ENCODE results near the gene DCLRE1B. TPM values are rescaled to one million over a fixed set of nuclear protein-coding genes. Genes with fewer than 3 reads are reported as not detected.

The DCLRE1B gene
- polyA plus RNA-seq, 1 donor (not counting 4 experiments of a cell fraction or from before 2014, with no cell fraction given) = 5.4 TPM

GRCh38 chr1:113958691-113959090 lies 53.6 kb downstream of the DCLRE1B start:
- TF ChIP-seq CTCF (optimal IDR thresholded peaks at IDR 0.05 in 1 of 3, IDR thresholded peaks at IDR 0.05 in 1 of 3, conservative IDR thresholded peaks at IDR 0.05 in 1 of 3; ENCODE audit: extremely low read depth in 1 of 3, insufficient read depth in 2 of 3, low read length in 3 of 3) (no peak), EZH2 (IDR thresholded peaks at IDR 0.05; ENCODE audit: low read length) (no peak)
- dilution Hi-C loops (cut with MboI; ENCODE audit: extremely low pct_ligation_motif_present, low sequenced_read_pairs) = no loop called here
- Histone ChIP-seq H3K4me2 (ENCODE audit: control insufficient read depth, extremely low read depth, insufficient read depth, low read depth, low read length) (no peak overlapping the region), H3K4me1 (ENCODE audit: control insufficient read depth, extremely low read depth, insufficient read depth, low read length) (no peaks in the 10 kb centered on the region), H3K9me1 (ENCODE audit: control insufficient read depth, extremely low read depth, insufficient read depth, low read length) (no peaks in the 10 kb centered on the region), H2AFZ (ENCODE audit: control insufficient read depth, low read length) (no peak overlapping the region), H4K20me1 (ENCODE audit: control insufficient read depth, extremely low read depth, insufficient read depth, low read length) (no peaks in the 10 kb centered on the region), H3K79me2 (ENCODE audit: control insufficient read depth, insufficient read depth, low read length) (no peaks in the 10 kb centered on the region), H3K27ac (ENCODE audit: control insufficient read depth, insufficient read depth, low read length) (no peak overlapping the region), H3K36me3 (ENCODE audit: control insufficient read depth in 2 of 2, extremely low read depth in 1 of 2, insufficient read depth in 2 of 2, low read length in 2 of 2) (peaks cover 12 to 15% of the 10 kb centered on the region in 2 experiments), H3K27me3 (ENCODE audit: control insufficient read depth, extremely low read depth, insufficient read depth, low read length) (no peaks in the 10 kb centered on the region), H3K9ac (ENCODE audit: control insufficient read depth, extremely low read depth, insufficient read depth, low read length) (no peak overlapping the region), H3K4me3 (ENCODE audit: control insufficient read depth in 2 of 3, extremely low read depth in 1 of 3, insufficient read depth in 2 of 3, low read depth in 1 of 3, low read length in 3 of 3) (no peak overlapping the region), H3K9me3 (ENCODE audit: control insufficient read depth, low read depth, low read length) (no peaks in the 10 kb centered on the region)
- DNase-seq (ENCODE audit: low read depth, low spot score) = no peak
- no peak for FAIRE-seq

DNA sequence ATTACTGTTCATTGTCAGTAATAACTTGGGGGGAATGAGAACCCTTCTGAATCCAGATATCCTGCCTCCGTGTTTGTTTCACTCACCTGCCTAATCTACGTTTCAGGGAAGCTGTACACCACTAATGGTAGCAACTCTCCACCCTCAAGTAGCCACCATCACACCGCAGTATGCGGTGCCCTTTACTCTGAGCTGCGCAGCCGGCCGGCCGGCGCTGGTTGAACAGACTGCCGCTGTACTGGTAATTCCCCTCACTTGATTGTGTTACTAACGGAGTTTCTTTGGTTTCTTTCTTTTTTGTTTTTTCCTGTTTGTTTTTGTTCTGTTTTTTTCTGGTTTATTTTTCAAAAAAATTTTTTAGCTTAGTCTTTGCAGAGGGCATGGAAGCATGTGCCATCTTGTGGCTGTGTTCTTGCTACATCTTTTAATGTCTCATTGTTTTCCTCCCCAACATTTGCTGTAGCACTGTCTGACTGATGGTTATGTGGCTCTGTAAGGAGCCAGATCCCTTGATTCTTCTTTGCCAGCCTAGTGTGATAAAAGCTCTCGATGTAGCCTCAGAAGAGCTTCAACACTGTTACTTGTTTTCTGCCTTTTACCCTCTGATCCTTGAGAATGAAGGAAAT lies 58.3 kb downstream of the DCLRE1B start:
- peaks cover 8 to 18% of the 10 kb centered on the region in 2 experiments for H3K36me3 ChIP-seq (ENCODE audit: control insufficient read depth in 2 of 2, extremely low read depth in 1 of 2, insufficient read depth in 2 of 2, low read length in 2 of 2)

More for the DNA sequence above, 58.3 kb downstream of the DCLRE1B start:
- no peaks in the 10 kb centered on the region for H3K79me2 ChIP-seq (ENCODE audit: control insufficient read depth, insufficient read depth, low read length)
- H3K27me3 ChIP-seq (ENCODE audit: control insufficient read depth, extremely low read depth, insufficient read depth, low read length) = no peaks in the 10 kb centered on the region
- H4K20me1 ChIP-seq (ENCODE audit: control insufficient read depth, extremely low read depth, insufficient read depth, low read length) = no peaks in the 10 kb centered on the region
- TF ChIP-seq CTCF (optimal IDR thresholded peaks at IDR 0.05 in 1 of 3, IDR thresholded peaks at IDR 0.05 in 1 of 3, conservative IDR thresholded peaks at IDR 0.05 in 1 of 3; ENCODE audit: extremely low read depth in 1 of 3, insufficient read depth in 2 of 3, low read length in 3 of 3) = peak in 1 of 3 experiments; percentile 3
- no peak for TF ChIP-seq EZH2 (IDR thresholded peaks at IDR 0.05; ENCODE audit: low read length)
- H3K4me1 ChIP-seq (ENCODE audit: control insufficient read depth, extremely low read depth, insufficient read depth, low read length) = no peaks in the 10 kb centered on the region
- H3K4me2 ChIP-seq (ENCODE audit: control insufficient read depth, extremely low read depth, insufficient read depth, low read depth, low read length) = no peak overlapping the region
- H3K27ac ChIP-seq (ENCODE audit: control insufficient read depth, insufficient read depth, low read length) = no peak overlapping the region
- no peak overlapping the region for H3K9ac ChIP-seq (ENCODE audit: control insufficient read depth, extremely low read depth, insufficient read depth, low read length)
- no peaks in the 10 kb centered on the region for H3K9me1 ChIP-seq (ENCODE audit: control insufficient read depth, extremely low read depth, insufficient read depth, low read length)
- no peak overlapping the region for H2AFZ ChIP-seq (ENCODE audit: control insufficient read depth, low read length)
- DNase-seq (ENCODE audit: low read depth, low spot score) (no peak), FAIRE-seq (no peak)
- H3K9me3 ChIP-seq (ENCODE audit: control insufficient read depth, low read depth, low read length) = no peaks in the 10 kb centered on the region
- dilution Hi-C loops (cut with MboI; ENCODE audit: extremely low pct_ligation_motif_present, low sequenced_read_pairs) = no loop called here
- H3K4me3 ChIP-seq (ENCODE audit: control insufficient read depth in 2 of 3, extremely low read depth in 1 of 3, insufficient read depth in 2 of 3, low read depth in 1 of 3, low read length in 3 of 3) = no peak overlapping the region

Other genes with a start within 250 kb of the DCLRE1B start
- gene PHTF1, start 145.8 kb upstream of the DCLRE1B start, polyA plus RNA-seq = 4.4 to 6.8 TPM (median 5.1 TPM) in 3 replicates
- 7.1 to 10.4 TPM (median 9.5 TPM) in 3 replicates for gene RSBN1, start 92.8 kb upstream of the DCLRE1B start, polyA plus RNA-seq
- gene PTPN22, start 33.6 kb upstream of the DCLRE1B start, polyA plus RNA-seq = 0.07 to 0.39 TPM (median 0.23 TPM) in 3 replicates
- 0.03 to 0.09 TPM (median 0.08 TPM) in 3 replicates for gene BCL2L15, start 17.7 kb upstream of the DCLRE1B start, polyA plus RNA-seq
- gene AP4B1, start 527 bp upstream of the DCLRE1B start, polyA plus RNA-seq = 11.6 to 16.9 TPM (median 16.5 TPM) in 3 replicates
- gene HIPK1, start 24.0 kb downstream of the DCLRE1B start, polyA plus RNA-seq = 19.9 to 23.2 TPM (median 20.5 TPM) in 3 replicates
- gene OLFML3, start 74.1 kb downstream of the DCLRE1B start, polyA plus RNA-seq = 2.3 to 4.4 TPM (median 2.8 TPM) in 3 replicates
- gene SYT6, start 248.5 kb downstream of the DCLRE1B start, polyA plus RNA-seq = not detected in 3 replicates